Vagina (tissue), 2 donors: Measurements from ENCODE around the gene FRS2. TPM values are rescaled to one million over a fixed set of nuclear protein-coding genes. Genes with fewer than 3 reads are reported as not detected.

Experiments
- DNase-seq, 2 donors: peaks; one replicate each; pipeline ENCODE4 v3.0.0-alpha.2; 2017; ENCODE audit errors: extremely low spot score in 2 of 2
- H3K27ac ChIP-seq: fragments of 200-600 bp; sonication (generic); one replicate; pipeline ENCODE4 v1.5.1; 2019
- H3K27me3 ChIP-seq: fragments of 200-600 bp; sonication (generic); one replicate; pipeline ENCODE4 v1.5.1; 2019
- H3K36me3 ChIP-seq, 2 donors: fragments of 200-600 bp; sonication (generic); one replicate each; pipeline ENCODE4 v1.5.1; 2017 to 2019
- H3K4me1 ChIP-seq: fragments of 200-600 bp; sonication (generic); one replicate; pipeline ENCODE4 v1.5.1; 2019
- H3K4me3 ChIP-seq, 2 donors: fragments of 200-600 bp; sonication (generic); 1 replicate in 1 of 2; 2 replicates in 1 of 2; pipeline ENCODE4 v1.5.1; 2016 to 2019
- H3K9me3 ChIP-seq: fragments of 200-600 bp; sonication (generic); one replicate; pipeline ENCODE4 v1.5.1; 2019
- POLR2A ChIP-seq, 2 donors: fragments of 450-650 bp; IDR thresholded peaks; one replicate each; pipeline ENCODE4 v1.6.1; 2017; ENCODE audit warnings: antibody characterized with exemption in 2 of 2, mild to moderate bottlenecking in 2 of 2, moderate library complexity in 2 of 2
- POLR2AphosphoS5 ChIP-seq, 2 donors: sonication (generic); formaldehyde crosslinking; IDR thresholded peaks; one replicate each; pipeline ENCODE4 v1.9.0; 2017; ENCODE audit warnings: antibody characterized with exemption in 2 of 2, mild to moderate bottlenecking in 2 of 2, low read depth in 1 of 2; ENCODE audit not compliant: insufficient read depth in 1 of 2
- intact Hi-C: fragments of 100-400 bp; cut with DNase I; formaldehyde crosslinking; loops from one replicate; pipeline ENCODE4 v1.15.1; 2023
- total RNA-seq: library from RNA; depleted of rRNA; stranded (reverse); fragments of >200 nt; gene quantifications from one replicate; pipeline ENCODE4 v1.2.3, GENCODE V29; 2016
- TF ChIP-seq, protein P1 (sequence below), 3 experiments: fragments of 450-650 bp in 2 of 3; fragments of 200-600 bp in 1 of 3; sonication (generic) in 1 of 3; IDR thresholded peaks; one replicate each; pipeline ENCODE4 v1.5.1; 2017 to 2019; ENCODE audit warnings: antibody characterized with exemption in 3 of 3, mild to moderate bottlenecking in 2 of 3, moderate library complexity in 2 of 3

Gene FRS2
- total RNA-seq, 1 donor from 2014 or later, result 44.0 TPM

DNA sequence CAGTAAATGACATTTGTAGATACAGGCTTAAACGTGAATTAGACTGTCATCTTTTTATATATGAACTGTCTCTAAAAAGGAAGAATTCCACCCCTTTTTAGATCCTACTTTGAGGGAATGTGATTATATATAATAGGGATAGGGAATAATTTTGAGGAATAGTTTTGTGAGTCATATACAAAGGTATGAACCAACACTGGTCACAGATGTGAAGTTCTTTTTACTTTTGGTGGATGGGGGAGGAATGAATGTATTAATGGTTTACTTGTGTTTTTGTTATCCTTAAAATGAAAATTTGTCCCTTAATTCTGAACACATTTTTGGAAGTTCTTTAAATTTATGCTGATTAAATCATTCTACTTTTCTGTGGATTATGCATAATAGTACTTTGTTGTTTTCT, 30.4 kb downstream of the FRS2 start:
- TF ChIP-seq POLR2AphosphoS5 (IDR thresholded peaks at IDR 0.05; ENCODE audit: insufficient read depth in 1 of 2, low read depth in 1 of 2) (no peak), POLR2A (IDR thresholded peaks at IDR 0.05) (no peak)
- TF ChIP-seq, protein P1, sequence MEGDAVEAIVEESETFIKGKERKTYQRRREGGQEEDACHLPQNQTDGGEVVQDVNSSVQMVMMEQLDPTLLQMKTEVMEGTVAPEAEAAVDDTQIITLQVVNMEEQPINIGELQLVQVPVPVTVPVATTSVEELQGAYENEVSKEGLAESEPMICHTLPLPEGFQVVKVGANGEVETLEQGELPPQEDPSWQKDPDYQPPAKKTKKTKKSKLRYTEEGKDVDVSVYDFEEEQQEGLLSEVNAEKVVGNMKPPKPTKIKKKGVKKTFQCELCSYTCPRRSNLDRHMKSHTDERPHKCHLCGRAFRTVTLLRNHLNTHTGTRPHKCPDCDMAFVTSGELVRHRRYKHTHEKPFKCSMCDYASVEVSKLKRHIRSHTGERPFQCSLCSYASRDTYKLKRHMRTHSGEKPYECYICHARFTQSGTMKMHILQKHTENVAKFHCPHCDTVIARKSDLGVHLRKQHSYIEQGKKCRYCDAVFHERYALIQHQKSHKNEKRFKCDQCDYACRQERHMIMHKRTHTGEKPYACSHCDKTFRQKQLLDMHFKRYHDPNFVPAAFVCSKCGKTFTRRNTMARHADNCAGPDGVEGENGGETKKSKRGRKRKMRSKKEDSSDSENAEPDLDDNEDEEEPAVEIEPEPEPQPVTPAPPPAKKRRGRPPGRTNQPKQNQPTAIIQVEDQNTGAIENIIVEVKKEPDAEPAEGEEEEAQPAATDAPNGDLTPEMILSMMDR (IDR thresholded peaks at IDR 0.05), result no peak
- H3K4me3 ChIP-seq, result no peak overlapping the region
- intact Hi-C loops, result no loop called here
- no peaks in the 10 kb centered on the region for H3K27me3 ChIP-seq
- H3K4me1 ChIP-seq, result peaks cover 54% of the 10 kb centered on the region
- H3K9me3 ChIP-seq, result no peaks in the 10 kb centered on the region
- no peaks in the 10 kb centered on the region for H3K36me3 ChIP-seq
- H3K27ac ChIP-seq, result no peak overlapping the region
- no peak for DNase-seq

DNA sequence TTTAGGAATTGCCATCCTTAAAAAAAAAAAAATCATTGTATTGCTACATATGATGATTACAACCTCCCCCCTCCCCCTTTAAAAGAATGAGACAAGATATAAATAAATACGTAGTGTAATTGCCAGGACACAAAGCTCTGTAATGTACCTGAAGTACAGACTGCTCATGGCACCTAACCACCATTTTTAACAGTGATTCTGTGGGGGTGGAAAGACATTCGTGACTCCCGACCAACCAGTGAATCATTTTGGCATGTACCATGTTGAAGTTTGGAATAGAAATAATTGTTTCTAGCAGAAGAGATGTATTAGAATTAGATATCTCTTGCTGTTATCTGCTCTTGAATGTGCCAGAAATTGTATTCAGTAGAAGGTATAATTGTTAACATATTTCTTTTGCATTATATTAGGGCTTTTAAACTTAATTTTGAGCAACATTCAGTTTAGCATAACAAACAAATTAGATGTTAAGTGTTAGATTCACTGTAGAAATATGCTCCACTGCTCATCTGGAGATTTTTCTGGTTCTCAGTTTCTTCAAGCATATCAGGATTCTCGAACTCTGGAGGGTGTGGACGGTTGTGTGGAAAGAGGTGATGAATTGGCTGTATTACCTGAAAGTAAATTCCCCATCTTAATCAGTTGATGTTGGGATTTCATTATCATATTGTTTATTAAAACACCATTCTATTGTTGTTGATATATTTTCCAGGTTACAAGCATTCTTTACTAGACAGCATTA, 31.1 kb downstream of the FRS2 start:
- no peak for DNase-seq
- no peaks in the 10 kb centered on the region for H3K9me3 ChIP-seq
- intact Hi-C loops, result no loop called here
- no peaks in the 10 kb centered on the region for H3K36me3 ChIP-seq
- no peaks in the 10 kb centered on the region for H3K27me3 ChIP-seq
- H3K4me1 ChIP-seq, result peaks cover 61% of the 10 kb centered on the region
- H3K27ac ChIP-seq, result no peak overlapping the region
- TF ChIP-seq POLR2A (IDR thresholded peaks at IDR 0.05) (no peak), POLR2AphosphoS5 (IDR thresholded peaks at IDR 0.05; ENCODE audit: insufficient read depth in 1 of 2, low read depth in 1 of 2) (no peak)
- TF ChIP-seq, protein P1 (IDR thresholded peaks at IDR 0.05), result no peak
- no peak overlapping the region for H3K4me3 ChIP-seq

DNA sequence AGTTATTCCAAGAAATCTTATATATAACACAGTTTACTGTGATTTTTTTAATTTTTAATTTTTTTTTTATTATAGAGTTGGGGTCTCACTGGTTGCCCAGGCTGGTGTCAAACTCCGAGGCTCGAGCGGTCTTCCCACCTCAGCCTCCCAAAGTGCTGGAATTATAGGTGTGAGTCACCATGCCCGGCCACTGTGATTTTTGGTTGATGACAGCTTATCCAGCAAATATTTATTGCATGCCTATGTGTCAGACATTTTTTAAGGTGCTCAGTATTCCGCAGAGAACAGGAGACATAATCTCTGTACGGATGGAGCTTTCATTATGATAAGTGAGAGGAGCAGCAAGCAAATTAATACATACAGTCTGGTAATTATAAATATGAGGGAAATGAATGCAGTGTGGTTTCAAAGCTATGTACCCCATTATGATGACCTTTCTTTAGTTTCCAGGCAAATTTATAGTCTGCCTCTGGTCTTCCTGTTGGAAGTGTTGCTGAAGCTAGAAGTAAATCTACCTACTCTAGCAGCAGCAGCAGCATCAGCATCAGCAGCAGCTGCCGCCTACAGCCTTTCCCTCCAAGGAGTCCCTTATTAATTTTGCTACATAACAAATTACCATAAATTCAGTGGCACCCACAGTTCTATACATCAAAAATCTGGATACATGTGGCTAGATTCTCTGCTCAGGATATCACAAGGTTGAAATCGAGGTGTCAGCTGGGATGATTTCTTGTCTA, 32.3 kb downstream of the FRS2 start:
- H3K27me3 ChIP-seq, result no peaks in the 10 kb centered on the region
- DNase-seq, result no peak
- H3K4me3 ChIP-seq, result no peak overlapping the region
- intact Hi-C loops, result no loop called here
- no peak overlapping the region for H3K27ac ChIP-seq
- TF ChIP-seq, protein P1 (IDR thresholded peaks at IDR 0.05), result no peak
- no peak for TF ChIP-seq POLR2A (IDR thresholded peaks at IDR 0.05)
- H3K4me1 ChIP-seq, result peaks cover 62% of the 10 kb centered on the region
- no peaks in the 10 kb centered on the region for H3K9me3 ChIP-seq
- H3K36me3 ChIP-seq, result no peaks in the 10 kb centered on the region

DNA sequence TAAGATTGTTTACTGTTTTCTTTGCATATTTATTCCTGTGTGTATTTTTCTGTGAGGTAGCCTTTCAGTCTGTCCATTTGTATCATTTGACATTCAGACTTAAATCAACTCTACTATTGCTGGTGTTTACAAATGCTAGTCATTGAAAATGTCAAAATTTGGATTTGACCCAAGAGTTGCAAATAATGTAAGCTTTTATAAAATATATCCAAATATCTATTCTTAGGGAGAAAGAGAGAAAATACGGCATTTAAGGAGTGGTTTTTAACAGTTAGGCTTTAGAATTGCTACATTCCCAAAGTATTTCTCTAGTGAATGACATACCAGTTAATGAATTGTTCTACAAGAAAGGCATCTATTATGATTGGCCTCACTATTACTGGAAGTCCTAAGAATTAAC, 37.9 kb downstream of the FRS2 start:
- peaks cover 73% of the 10 kb centered on the region for H3K4me1 ChIP-seq
- H3K4me3 ChIP-seq, result no peak overlapping the region
- H3K27me3 ChIP-seq, result no peaks in the 10 kb centered on the region
- H3K9me3 ChIP-seq, result no peaks in the 10 kb centered on the region
- no peak overlapping the region for H3K27ac ChIP-seq
- H3K36me3 ChIP-seq, result no peaks in the 10 kb centered on the region
- TF ChIP-seq, protein P1 (IDR thresholded peaks at IDR 0.05), result no peak
- TF ChIP-seq POLR2A (IDR thresholded peaks at IDR 0.05) (no peak), POLR2AphosphoS5 (IDR thresholded peaks at IDR 0.05; ENCODE audit: insufficient read depth in 1 of 2, low read depth in 1 of 2) (no peak)
- no peak for DNase-seq
- intact Hi-C loops, result no loop called here

DNA sequence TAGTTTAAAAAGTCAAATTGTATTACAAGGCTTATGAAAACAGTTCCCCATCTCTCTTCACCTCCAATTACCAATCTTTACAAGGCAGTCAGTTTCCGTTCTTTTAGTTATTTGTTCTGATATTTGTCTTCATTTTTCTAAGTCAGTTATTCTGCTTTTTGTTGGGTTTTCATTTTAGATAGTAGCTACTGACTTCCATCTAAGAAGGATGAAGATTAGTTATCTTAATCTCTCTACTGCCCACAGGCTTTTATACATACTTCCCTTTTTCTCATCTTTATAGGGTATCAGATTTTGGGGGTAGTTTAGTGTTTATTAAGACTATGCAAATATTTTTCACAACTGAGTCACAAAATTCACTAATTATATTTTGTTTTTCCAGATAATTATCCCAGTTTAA, 38.4 kb downstream of the FRS2 start:
- H3K27me3 ChIP-seq, result no peaks in the 10 kb centered on the region
- H3K36me3 ChIP-seq, result no peaks in the 10 kb centered on the region
- peaks cover 73% of the 10 kb centered on the region for H3K4me1 ChIP-seq
- H3K4me3 ChIP-seq, result no peak overlapping the region
- no peak for DNase-seq
- TF ChIP-seq POLR2A (IDR thresholded peaks at IDR 0.05), result no peak
- TF ChIP-seq, protein P1 (IDR thresholded peaks at IDR 0.05), result no peak
- TF ChIP-seq POLR2AphosphoS5 (IDR thresholded peaks at IDR 0.05; ENCODE audit: insufficient read depth in 1 of 2, low read depth in 1 of 2), result no peak
- no peak overlapping the region for H3K27ac ChIP-seq
- no peaks in the 10 kb centered on the region for H3K9me3 ChIP-seq
- intact Hi-C loops, result no loop called here
